GM18868 (cell line): ENCODE results near the gene ATP5ME.
"Not testable (repeated sequence)": the region's sequence is repeated elsewhere in the genome, so short reads cannot be mapped to it uniquely, and the experiment has no call there.

ENCODE experiments used
- ATAC-seq: cut with Tn5 transposase; IDR thresholded peaks from one replicate; pipeline ENCODE4 v1.9.1; 2021; ENCODE audit warnings: mild to moderate bottlenecking, moderate library complexity; ENCODE audit not compliant: unreplicated experiment

Gene ATP5ME

GRCh38 chr4:657338-657833 lies 16.7 kb downstream of the ATP5ME start:
- ATAC-seq = no peak

GRCh38 chr4:656436-657337 lies 17.4 kb downstream of the ATP5ME start:
- ATAC-seq = no peak

DNA sequence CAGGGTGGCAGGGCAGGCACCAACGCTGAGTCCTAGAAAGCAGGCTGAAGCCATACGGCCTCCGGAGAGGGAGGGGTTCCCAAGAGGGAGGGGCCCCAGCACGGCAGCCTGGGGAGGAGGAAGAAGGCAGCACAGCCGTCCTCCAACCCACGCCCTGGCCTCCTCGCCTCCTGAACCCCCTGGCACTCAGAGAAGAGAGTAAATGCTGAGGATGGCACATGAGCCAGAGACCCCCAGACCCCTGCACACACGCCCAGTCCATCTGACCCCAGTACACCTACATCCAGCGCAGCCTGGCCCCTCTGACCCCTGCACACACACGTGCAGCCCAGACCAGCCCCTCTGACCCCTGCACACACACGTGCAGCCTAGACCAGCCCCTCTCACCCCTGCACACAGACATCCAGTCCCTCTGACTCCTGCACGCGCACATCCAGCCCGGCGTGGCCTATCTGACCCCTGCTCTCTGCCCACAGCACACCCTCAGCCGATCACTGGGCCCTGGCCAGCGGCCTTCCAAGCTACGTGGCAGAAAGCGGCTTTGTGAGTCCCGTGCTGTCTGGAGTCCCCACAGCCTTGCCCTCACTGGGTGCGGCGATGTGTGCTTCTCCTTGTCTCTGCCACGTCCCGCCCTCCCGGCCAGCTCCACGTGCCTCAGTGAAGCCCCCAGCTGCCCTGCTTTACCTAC lies 18.5 kb downstream of the ATP5ME start:
- no peak for ATAC-seq

- ATAC-seq = no peak
Measured at GRCh38 chr4:654871-655463, 19.1 kb downstream of the ATP5ME start.

GRCh38 chr4:654503-654845 lies 19.6 kb downstream of the ATP5ME start:
- no peak for ATAC-seq

DNA sequence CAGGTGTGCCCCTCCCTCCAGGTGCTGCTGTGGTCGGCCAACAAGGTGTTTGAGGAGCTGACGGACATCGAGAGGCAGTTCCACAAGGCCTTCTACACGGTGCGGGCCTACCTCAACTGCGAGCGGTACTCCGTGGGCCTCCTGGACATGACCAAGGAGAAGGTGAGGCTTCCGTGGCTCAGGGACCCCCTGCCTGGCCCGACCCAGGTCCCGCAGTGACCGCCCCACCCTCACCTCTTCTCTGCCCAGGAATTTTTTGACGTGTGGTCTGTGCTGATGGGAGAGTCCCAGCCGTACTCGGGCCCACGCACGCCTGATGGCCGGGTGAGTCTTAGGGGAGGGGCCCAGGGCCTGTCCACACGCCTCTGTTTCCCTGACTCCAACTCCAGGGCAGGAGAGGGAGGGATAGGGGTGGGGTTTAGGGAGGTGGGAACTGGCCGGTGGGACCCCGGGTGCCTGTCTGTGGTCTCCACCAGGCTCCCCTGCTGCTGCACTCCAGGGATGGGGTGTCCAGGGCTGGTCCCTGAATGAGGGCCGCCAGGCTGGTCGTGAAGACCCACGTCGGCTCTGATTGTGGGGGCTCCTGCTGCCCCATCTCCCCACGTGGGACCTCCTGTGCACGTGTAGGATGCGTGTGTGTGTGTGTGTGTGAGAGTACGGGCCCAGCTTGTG lies 20.1 kb downstream of the ATP5ME start:
- ATAC-seq = no peak

GRCh38 chr4:653080-653821 lies 20.8 kb downstream of the ATP5ME start:
- ATAC-seq = no peak

DNA sequence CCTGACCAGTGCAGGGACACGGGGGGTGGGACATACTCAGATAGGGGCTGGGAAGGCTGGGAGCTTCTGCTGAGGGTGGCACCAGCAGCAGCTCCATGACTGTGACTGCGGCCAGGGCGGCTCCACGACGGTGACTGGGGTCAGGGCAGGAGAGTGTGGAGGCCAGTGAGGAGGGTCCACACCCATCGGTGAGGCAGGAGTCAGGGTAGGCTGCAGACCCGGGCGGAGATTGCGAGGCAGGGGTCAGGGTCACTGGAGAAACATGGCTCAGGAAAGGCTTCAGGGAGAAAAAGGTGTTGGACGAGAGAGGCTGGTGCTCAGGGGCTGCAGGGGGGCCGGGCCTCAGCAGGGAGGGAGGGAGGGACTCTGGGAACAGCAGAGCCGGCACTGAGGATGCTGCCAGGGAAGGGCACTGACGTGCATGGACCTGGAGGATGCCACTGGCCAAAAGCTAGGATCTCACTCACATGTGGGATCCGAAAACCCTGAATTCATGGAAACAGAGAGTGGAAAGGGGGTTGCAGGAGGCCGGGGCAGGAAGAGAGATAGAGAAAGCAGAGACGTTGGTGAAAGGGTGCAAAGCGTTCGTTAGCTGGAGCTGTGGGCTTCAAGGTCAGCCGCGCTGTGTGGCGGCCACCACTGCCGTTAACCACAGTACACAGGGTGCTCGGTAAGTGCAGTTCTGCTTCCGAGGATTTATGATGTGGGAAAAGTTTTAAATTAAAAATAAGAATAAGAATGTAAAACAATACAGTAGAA lies 22.0 kb downstream of the ATP5ME start:
- no peak for ATAC-seq

DNA sequence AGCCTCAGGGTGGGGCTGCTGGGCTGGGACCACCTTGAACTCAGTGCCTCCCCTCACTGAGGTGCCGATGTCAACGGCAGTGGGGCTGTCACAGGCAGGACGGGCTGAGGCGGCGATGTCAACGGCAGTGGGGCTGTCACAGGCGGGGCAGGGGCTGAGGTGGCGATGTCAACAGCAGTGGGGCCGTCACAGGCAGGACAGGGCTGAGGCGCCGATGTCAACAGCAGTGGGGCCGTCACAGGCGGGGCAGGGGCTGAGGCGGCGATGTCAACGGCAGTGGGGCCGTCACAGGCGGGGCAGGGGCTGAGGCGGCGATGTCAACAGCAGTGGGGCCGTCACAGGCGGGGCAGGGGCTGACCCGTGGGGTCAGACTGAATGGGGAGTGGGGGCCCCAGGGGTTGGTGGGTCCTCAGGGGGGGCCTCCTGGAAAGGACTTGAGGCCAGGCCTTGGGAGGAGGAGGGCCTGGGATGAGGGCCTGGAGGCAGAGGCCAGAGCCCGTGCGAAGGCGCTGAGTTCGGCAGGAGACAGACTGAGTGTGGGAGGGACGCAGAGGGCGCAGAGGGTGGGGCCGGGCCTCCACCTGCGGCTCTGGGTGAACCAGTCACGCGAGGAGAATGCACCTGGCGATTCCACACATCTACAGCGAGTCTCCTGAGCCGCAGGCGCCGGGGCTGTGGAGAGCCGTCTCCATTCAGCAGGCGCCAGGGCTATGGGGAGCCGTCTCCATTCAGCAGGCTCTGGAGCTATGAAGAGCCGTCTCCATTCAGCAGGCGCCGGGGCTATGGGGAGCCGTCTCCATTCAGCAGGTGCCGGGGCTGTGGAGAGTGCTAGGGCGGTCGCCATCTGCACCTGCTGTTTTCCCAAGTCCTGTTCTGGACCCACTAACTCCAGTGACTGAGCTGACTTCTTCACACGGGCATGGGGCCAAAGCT lies 22.9 kb downstream of the ATP5ME start:
- no peak for ATAC-seq

- ATAC-seq = no peak
Measured at GRCh38 chr4:650461-650860, 23.6 kb downstream of the ATP5ME start.

- ATAC-seq = no peak
Measured at GRCh38 chr4:649751-650310, 24.2 kb downstream of the ATP5ME start.

- ATAC-seq = no peak
Measured at GRCh38 chr4:649293-649625, 24.8 kb downstream of the ATP5ME start.

DNA sequence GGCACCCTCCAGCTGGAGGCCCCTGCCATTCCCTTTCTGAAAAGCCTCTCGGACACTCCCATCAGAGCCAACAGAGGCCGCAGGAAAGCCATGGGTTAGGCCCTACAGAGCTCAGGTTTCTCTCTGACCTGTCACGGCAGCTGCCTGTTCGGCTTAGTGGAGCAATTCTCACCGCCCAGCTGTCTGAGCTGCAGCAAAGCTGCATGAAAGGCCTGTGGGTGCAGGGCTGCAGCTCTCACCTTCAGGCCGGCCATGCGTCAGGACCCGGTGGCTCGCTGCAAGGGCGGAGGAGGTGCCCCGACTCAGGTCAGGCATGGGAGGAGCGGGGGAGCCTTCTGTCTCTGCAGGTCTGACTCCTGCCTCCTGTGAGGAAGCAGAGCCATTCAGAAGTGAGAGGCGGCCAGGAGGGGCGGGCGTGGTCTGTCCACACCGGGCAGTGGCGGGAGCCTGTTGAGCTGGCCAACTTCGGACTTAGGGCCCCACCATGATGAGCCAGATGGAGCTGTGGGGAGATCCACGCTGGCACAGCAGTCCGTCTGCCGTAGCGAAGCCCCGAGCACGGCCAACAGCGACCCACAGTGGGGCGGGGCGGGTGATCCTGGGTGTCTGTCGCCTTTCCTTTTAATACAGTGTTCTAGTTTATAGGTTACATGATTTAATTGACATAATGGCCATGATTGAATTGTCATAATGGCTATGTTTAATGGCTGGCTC lies 25.3 kb downstream of the ATP5ME start:
- ATAC-seq = no peak

DNA sequence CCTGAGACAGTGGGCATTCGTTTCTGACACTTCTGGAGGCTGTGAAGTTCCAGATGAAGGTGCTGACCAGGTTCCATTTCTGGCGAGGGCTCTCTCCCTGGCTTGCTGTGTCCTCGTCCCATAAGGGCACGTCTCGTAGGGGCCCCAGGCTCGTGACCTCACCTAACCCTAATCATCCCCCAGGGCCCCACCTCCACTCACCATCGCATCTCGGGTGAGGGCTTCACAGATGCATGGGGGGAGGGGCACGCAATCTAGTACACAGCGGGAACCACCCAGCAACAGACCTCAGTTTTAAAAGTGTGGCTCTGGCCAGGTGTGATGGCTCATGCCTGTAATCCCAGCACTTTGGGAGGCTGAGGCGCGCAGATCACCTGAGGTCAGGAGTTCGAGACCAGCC lies 26.6 kb downstream of the ATP5ME start:
- ATAC-seq = no peak

GRCh38 chr4:646460-646859 lies 27.6 kb downstream of the ATP5ME start:
- ATAC-seq = no peak

- ATAC-seq = not testable (repeated sequence)
Measured at GRCh38 chr4:642366-642765, 31.7 kb downstream of the ATP5ME start.

DNA sequence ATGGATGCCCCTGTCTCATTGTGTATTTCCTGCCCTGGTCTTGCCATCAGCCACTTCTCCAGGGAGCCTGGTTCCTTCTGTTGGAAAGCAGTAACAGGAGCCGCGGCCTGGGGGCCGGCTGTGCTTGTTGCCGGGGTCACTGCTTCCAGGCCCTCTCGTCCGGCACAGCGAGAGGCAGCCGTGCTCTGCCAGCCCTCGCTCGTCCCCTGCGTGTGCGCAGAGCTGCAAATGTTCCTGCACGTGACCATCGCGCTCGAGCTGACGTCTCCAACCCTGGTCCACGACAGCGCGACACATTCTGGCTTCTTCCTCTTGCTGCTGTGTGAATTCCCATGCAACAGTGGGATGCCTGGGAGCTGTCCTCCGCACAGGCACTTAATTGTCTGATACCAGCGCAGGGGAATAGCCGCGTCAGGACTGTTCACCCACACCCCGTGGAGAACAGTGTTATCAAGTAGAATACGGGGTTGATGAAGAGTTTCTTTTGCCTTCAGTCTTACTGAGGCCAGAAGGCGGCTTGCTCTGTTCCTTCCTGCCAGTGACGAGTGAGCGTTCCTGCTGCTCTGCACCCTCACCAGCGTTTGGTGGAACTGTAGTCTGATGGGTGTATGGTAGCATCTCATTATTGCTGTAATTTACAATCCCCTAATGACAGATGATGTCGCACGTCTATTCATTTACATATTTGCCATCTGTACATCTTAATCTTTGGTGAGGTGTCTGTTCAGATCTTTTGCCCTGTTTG lies 36.4 kb downstream of the ATP5ME start:
- ATAC-seq = no peak
